HG03439 (cell line): Measurements from ENCODE around the gene APOD.

ENCODE experiments used
- ATAC-seq: cut with Tn5 transposase; IDR thresholded peaks from one replicate; pipeline ENCODE4 v1.9.1; 2021; ENCODE audit warnings: mild to moderate bottlenecking, moderate library complexity; ENCODE audit not compliant: unreplicated experiment

APOD gene

GRCh38 chr3:195555110-195555509, 28.6 kb downstream of the APOD start:
- ATAC-seq, result no peak

- no peak for ATAC-seq
These were observed 29.3 kb downstream of the APOD start for GRCh38 chr3:195554458-195554857.

GRCh38 chr3:195553268-195553667, 30.5 kb downstream of the APOD start:
- no peak for ATAC-seq

GRCh38 chr3:195551381-195551978, 32.3 kb downstream of the APOD start:
- no peak for ATAC-seq

GRCh38 chr3:195550723-195551122, 33.0 kb downstream of the APOD start:
- no peak for ATAC-seq

- ATAC-seq, result no peak
These were observed 33.7 kb downstream of the APOD start for GRCh38 chr3:195549931-195550519.

GRCh38 chr3:195548987-195549386, 34.8 kb downstream of the APOD start:
- no peak for ATAC-seq

GRCh38 chr3:195548501-195548900, 35.2 kb downstream of the APOD start:
- ATAC-seq, result no peak

- ATAC-seq, result no peak
These were observed 35.7 kb downstream of the APOD start for GRCh38 chr3:195548006-195548405.

- no peak for ATAC-seq
These were observed 37.6 kb downstream of the APOD start for GRCh38 chr3:195546130-195546560.

GRCh38 chr3:195544634-195545033, 39.1 kb downstream of the APOD start:
- ATAC-seq, result no peak

- ATAC-seq, result no peak
These were observed 39.6 kb downstream of the APOD start for GRCh38 chr3:195544230-195544536.

GRCh38 chr3:195543500-195544229, 40.1 kb downstream of the APOD start:
- ATAC-seq, result no peak

- ATAC-seq, result peak; percentile 71
These were observed 40.8 kb downstream of the APOD start, which contains the start of gene PPP1R2 for GRCh38 chr3:195542698-195543499. Gene PPP1R2 (minus strand): TSS chr3:195543325. CDS start chr3:195543025, 300 bp downstream.

- no peak for ATAC-seq
These were observed 41.4 kb downstream of the APOD start for GRCh38 chr3:195542316-195542697.

GRCh38 chr3:195540511-195540910, 43.2 kb downstream of the APOD start:
- ATAC-seq, result no peak

- ATAC-seq, result no peak
These were observed 43.7 kb downstream of the APOD start for GRCh38 chr3:195540027-195540426.

- no peak for ATAC-seq
These were observed 44.3 kb downstream of the APOD start for GRCh38 chr3:195539479-195539878.

- ATAC-seq, result peak; percentile 50
These were observed 45.7 kb downstream of the APOD start for GRCh38 chr3:195537995-195538394.

GRCh38 chr3:195535293-195535692, 48.4 kb downstream of the APOD start:
- no peak for ATAC-seq

GRCh38 chr3:195532834-195533233, 50.9 kb downstream of the APOD start:
- ATAC-seq, result no peak

GRCh38 chr3:195532345-195532744, 51.4 kb downstream of the APOD start:
- no peak for ATAC-seq
